Ureter (tissue), 1 donor: Measurements from ENCODE around the gene ANXA2R. TPM values are rescaled to one million over a fixed set of nuclear protein-coding genes. Genes with fewer than 3 reads are reported as not detected.
A peak's percentile ranks its signal among the peaks of the same experiment; 100 is the strongest.

Experiments used
- DNase-seq: peaks from one replicate; pipeline ENCODE4 v3.0.0-alpha.2; 2020; ENCODE audit warnings: low spot score
- total RNA-seq: library from RNA; stranded (reverse); gene quantifications from one replicate; pipeline ENCODE4 v1.2.4, GENCODE V29; 2023
- donor health status: DM: yes; HTN: yes; CAD: no.

The ANXA2R gene
- total RNA-seq, 1 donor from 2014 or later: 4.4 TPM

DNA sequence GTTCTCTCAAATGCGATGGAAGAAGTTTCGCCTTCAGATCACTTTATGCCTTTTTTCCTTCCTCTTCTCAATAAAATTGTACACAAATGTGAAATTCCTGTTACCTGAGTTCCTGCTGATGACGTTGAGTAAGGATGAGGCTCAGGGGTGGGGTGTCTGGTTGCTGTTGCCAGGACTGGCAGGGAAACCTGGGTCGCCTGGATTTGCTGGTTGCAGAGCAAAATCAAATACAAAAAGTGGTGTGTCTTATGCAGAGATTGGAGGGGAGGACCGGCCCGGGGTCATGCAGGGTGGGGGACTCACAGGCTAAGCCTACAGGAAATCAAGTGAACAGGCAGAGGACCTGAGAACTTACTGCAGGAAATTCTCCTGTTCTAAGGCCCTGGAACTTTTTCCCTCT, 39.2 kb downstream of the ANXA2R start:
- no peak for DNase-seq

GRCh38 chr5:43000111-43000840, 39.8 kb downstream of the ANXA2R start:
- no peak for DNase-seq

GRCh38 chr5:42995360-42995751, 44.8 kb downstream of the ANXA2R start:
- DNase-seq: no peak

GRCh38 chr5:42994555-42995359, 45.4 kb downstream of the ANXA2R start:
- DNase-seq: peak; percentile 84

GRCh38 chr5:42994246-42994554, 45.9 kb downstream of the ANXA2R start:
- no peak for DNase-seq

- DNase-seq: no peak
These were observed 46.4 kb downstream of the ANXA2R start for GRCh38 chr5:42993516-42994245.

DNA sequence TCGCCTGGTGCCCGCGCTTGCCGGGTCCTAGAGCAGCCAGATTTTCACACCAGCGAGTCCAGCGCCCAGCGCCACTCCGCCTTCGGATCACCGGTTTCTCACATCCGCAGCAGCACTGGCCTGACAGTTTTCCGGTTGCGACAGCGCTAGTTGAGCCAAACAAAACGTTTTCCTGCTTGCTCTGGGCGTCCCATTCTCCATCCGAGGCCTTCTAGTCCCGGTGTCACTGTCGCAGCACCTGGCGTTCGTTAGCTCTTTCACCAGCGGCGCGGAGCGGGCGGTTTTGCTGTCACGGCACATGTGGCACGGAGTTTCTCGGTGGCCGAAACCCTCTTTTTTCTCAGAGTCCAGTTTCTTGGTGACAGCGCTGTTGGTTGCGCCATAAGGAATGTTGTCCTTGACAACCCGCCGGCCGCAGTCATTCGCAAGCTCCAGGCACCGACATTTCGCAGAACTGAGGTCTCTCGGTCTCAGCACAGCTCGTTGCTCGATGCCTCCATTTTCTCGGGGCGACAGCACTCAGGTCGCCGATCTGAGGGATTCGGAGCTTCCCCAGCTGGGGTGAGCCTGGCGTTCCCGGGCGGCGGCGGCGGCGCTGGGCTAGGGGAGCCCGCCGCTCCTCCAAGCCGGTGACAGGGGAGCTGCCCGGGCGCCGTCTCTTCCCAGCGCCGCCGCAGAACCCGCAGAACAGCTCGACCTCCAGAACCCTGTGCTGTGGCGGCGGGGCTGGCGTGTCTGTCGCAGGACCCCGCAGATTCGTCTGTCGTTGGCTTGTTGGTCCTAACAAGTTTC, 47.8 kb downstream of the ANXA2R start:
- peak; percentile 89 for DNase-seq

GRCh38 chr5:42991404-42992087, 48.6 kb downstream of the ANXA2R start:
- DNase-seq: no peak

GRCh38 chr5:42990892-42991291, 49.2 kb downstream of the ANXA2R start:
- DNase-seq: no peak

Other genes with a start within 250 kb of the ANXA2R start
- 87.8 TPM for gene SELENOP, start 228.4 kb downstream of the ANXA2R start, total RNA-seq
- 36.7 TPM for gene ZNF131, start 80.6 kb upstream of the ANXA2R start, total RNA-seq
- gene NIM1K, start 151.9 kb upstream of the ANXA2R start, total RNA-seq: 1.8 TPM